Ectodermal cell (in vitro differentiated cells): ENCODE data around the gene IFNA7.
"Not testable (repeated sequence)": the region's sequence is repeated elsewhere in the genome, so short reads cannot be mapped to it uniquely, and the experiment has no call there.

Experiments used
- H3K27ac ChIP-seq: 2 replicates; pipeline ENCODE4 v1.7.0; 2013; ENCODE audit warnings: mild to moderate bottlenecking, low read depth, low read length; ENCODE audit not compliant: insufficient read depth, poor library complexity, severe bottlenecking
- H3K27me3 ChIP-seq: 2 replicates; pipeline ENCODE4 v1.7.0; 2013; ENCODE audit warnings: mild to moderate bottlenecking, low read length; ENCODE audit not compliant: insufficient read depth, control insufficient read depth, poor library complexity, severe bottlenecking
- H3K36me3 ChIP-seq: one replicate; pipeline ENCODE4 v1.7.0; 2013; ENCODE audit warnings: low read length; ENCODE audit not compliant: control insufficient read depth, insufficient read depth
- H3K4me1 ChIP-seq: one replicate; pipeline ENCODE4 v1.7.0; 2013; ENCODE audit warnings: low read length; ENCODE audit not compliant: control insufficient read depth, insufficient read depth
- H3K4me3 ChIP-seq: 2 replicates; pipeline ENCODE4 v1.7.0; 2013; ENCODE audit warnings: low read depth, low read length, control low read depth; ENCODE audit not compliant: insufficient read depth
- H3K9me3 ChIP-seq: 2 replicates; pipeline ENCODE4 v1.7.0; 2013; ENCODE audit warnings: mild to moderate bottlenecking, low read length, moderate library complexity; ENCODE audit not compliant: control insufficient read depth
- WGBS, 2 experiments: methylation state at CpG; one replicate each; pipeline ENCODE4 v1.1.7; 2013; ENCODE audit warnings: missing lambda C conversion rate in 2 of 2; 5-methylcytosine and 5-hydroxymethylcytosine counted together

IFNA7 gene

DNA sequence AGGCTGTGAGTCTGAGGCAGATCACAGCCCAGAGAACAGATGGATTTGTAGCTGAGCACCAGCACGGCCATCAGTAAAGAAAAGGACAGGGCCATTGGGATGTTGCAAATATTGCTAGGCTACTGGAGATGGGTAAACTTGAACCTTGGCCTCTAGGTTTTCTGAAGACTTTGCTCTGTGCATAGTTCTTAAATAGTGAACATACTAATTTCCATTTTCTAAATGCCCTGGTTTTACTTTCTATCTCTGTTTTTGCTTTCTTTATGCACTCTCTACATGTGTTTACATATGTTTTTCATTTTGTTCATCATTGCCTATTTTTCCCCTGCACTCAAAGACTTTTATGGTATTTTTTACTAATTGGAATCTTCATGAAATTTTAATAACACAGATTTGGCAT lies 15.2 kb upstream of the IFNA7 start, which contains the start of gene IFNA16:
Gene IFNA16 (minus strand): TSS at position 101 of the 400 bp plus-strand sequence. CDS start 6 bp downstream, at position 95.
- H3K4me3 ChIP-seq, H3K27me3 ChIP-seq, H3K36me3 ChIP-seq, H3K4me1 ChIP-seq, H3K27ac ChIP-seq, H3K9me3 ChIP-seq: not testable (repeated sequence)
- 88 to 100% methylated on average over 1 of the region's 1 CpG for WGBS, 2 experiments

DNA sequence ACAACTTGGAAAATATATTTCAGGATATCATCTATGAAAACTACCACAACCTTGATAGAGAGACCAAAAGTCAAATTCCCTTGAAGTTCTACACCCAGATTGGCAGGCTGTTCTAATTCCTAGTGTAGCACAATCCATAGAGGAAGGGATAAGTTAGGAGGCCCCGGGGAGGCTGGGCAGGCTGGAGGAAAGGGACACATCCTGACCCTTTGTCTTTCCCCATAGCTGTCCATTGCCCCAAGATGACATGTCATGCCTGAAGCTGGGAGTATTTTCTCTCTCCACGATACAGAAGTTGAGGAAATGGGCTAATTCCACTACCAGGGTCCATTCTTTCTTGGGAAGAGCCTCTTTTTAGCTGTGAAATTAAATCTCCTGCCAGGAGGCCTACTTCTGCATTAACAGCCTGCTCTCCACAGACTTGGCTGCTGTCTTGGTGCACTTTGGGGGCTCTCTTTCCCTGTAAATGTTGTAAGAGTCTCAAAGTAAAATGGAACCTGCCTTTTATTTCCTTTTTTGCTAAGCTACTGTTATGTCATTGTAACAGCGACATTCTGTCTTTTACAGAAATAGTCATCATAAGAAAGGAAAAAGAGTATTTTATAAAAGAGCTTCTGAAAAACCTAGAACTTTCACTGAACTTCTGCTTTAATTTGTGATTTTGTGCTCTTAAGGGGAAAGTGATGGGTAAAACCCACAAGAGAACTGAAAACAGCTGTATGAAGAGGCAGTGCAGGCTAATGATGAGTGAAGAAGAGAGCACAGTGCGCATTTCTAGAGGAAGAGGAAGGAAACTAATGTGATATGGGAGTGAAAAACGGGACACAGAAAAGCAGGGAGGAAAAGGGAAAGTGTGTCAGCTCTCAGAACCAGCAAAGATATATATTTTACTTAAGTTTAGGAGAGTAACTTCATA lies 11.7 kb upstream of the IFNA7 start:
- not testable (repeated sequence) for H3K27ac ChIP-seq, H3K27me3 ChIP-seq, H3K4me1 ChIP-seq, H3K9me3 ChIP-seq, H3K36me3 ChIP-seq, H3K4me3 ChIP-seq
- WGBS, 2 experiments = 58 to 59% methylated on average over 4 of the region's 5 CpGs

DNA sequence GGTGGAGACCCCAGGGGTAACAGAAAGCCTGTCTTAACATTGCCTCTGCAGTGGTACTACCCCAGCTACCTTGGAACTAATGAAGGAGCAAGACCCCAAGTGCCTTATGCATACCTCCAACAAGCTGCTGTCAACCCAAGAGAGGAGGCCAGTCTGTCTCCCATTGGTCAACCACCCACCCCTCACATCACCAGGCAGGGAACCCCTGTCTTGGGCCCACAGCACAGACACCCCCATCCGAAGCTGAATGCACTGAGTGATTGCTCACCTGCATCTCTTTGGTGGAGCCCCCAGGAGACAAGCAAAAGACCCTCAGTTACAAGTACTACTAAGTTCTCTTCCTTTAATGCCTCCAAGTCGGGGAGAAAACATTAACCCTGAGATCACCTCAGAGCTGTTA lies 10.2 kb upstream of the IFNA7 start:
- H3K4me3 ChIP-seq, H3K9me3 ChIP-seq, H3K4me1 ChIP-seq, H3K27ac ChIP-seq, H3K36me3 ChIP-seq, H3K27me3 ChIP-seq: not testable (repeated sequence)
- WGBS, 2 experiments = 87 to 89% methylated on average over 2 of the region's 2 CpGs

DNA sequence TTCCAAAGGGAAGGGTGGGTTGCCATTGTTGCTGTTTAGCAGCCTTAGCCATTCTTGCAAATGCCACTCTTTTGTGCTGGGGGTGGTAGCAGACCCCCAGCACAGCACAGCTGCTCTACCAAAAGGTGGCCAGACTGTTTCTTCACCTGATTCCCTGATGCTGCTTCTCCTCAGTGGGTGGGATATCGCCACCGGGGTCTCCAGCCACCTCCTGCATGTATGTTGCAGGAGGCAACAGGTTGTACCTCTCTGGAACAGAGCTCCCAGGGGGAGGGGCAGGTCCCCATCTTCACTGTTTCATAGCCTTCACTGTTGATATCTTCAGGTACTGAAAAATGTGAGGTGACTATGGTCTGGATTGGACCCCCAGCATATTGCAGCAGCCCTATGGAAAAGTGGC lies 8.8 kb upstream of the IFNA7 start:
- not testable (repeated sequence) for H3K27me3 ChIP-seq, H3K9me3 ChIP-seq, H3K4me1 ChIP-seq, H3K36me3 ChIP-seq, H3K4me3 ChIP-seq, H3K27ac ChIP-seq
- WGBS, 2 experiments = 92 to 100% methylated on average over 2 of the region's 2 CpGs

- Histone ChIP-seq H3K36me3 (no peaks in the 10 kb centered on the region), H3K9me3 (no peaks in the 10 kb centered on the region), H3K4me3 (no peak overlapping the region), H3K27ac (no peak overlapping the region), H3K4me1 (no peaks in the 10 kb centered on the region), H3K27me3 (no peaks in the 10 kb centered on the region)
- WGBS, 2 experiments = 95 to 96% methylated on average over 7 of the region's 7 CpGs
These were observed 8.3 kb upstream of the IFNA7 start for GRCh38 chr9:21210311-21210710.

DNA sequence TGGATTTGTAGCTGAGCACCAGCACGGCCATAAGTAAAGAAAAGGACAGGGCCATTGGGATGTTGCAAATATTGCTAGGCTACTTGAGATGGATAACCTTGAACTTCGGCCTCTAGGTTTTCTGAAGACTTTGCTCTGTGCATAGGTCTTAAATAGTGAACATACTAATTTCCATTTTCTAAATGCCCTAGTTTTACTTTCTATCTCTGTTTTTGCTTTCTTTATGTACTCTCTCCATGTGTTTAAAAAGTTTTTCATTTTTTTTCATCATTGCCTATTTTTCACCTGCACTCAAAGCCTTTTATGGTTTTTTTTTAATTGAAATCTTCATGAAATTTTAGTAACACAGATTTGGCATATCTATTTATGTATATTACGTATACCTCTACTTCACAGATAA lies 5.0 kb upstream of the IFNA7 start, which contains the start of gene IFNA10:
Gene IFNA10 (minus strand): TSS at position 101 of the 400 bp plus-strand sequence. CDS start 46 bp downstream, at position 55.
- not testable (repeated sequence) for H3K4me3 ChIP-seq, H3K4me1 ChIP-seq, H3K27ac ChIP-seq, H3K27me3 ChIP-seq, H3K9me3 ChIP-seq, H3K36me3 ChIP-seq
- 80 to 93% methylated on average over 1 of the region's 3 CpGs for WGBS, 2 experiments

- Histone ChIP-seq H3K27me3 (no peaks in the 10 kb centered on the region), H3K4me1 (no peaks in the 10 kb centered on the region), H3K36me3 (no peaks in the 10 kb centered on the region), H3K4me3 (no peak overlapping the region), H3K9me3 (no peaks in the 10 kb centered on the region), H3K27ac (no peak overlapping the region)
These were observed 3.2 kb upstream of the IFNA7 start for GRCh38 chr9:21205204-21205603.

DNA sequence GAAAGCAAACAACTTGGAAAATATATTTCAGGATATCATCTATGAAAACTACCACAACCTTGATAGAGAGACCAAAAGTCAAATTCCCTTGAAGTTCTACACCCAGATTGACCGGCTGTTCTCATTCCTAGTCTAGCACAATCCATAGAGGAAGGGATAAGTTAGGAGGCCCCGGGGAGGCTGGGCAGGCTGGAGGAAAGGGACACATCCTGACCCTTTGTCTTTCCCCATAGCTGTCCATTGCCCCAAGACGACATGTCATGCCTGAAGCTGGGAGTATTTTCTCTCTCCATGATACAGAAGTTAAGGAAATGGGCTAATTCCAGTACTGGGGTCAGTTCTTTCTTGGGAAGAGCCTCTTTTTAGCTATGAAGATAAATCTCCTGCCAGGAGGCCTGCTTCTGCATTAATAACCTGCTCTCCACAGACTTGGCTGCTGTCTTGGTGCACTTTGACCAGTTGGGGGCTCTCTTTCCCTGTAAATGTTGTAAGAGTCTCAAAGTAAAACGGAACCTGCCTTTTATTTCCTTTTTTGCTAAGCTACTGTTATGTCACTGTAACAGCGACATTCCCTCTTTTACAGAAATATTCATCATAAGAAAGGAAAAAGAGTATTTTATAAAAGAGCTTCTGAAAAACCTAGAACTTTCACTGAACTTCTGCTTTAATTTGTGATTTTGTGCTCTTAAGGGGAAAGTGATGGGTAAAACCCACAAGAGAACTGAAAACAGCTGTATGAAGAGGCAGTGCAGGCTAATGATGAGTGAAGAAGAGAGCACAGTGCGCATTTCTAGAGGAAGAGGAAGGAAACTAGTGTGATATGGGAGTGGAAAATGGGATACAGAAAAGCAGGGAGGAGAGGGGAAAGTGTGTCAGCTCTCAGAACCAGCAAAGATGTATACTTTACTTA lies 6.9 kb downstream of the IFNA7 start:
- H3K27me3 ChIP-seq, H3K27ac ChIP-seq, H3K36me3 ChIP-seq, H3K9me3 ChIP-seq, H3K4me3 ChIP-seq, H3K4me1 ChIP-seq: not testable (repeated sequence)
- WGBS, 2 experiments = 54 to 62% methylated on average over 3 to 5 of the region's 6 CpGs

- not testable (repeated sequence) for H3K27ac ChIP-seq, H3K9me3 ChIP-seq, H3K4me1 ChIP-seq, H3K4me3 ChIP-seq, H3K27me3 ChIP-seq, H3K36me3 ChIP-seq
- no CpG with 5 or more reads among the region's 3 CpGs for WGBS, 2 experiments
These were observed 14.5 kb downstream of the IFNA7 start, which contains the start of gene IFNA4 for GRCh38 chr9:21187487-21187886. IFNA4 (minus strand) TSS chr9:21187587; CDS start chr9:21187531, 56 bp downstream.
